SK-N-SH (cell line): ENCODE measurements around the gene CAMKMT.

Experiments
- CHD2 ChIP-seq: fragments of 150-350 bp; IDR thresholded peaks from 2 replicates; pipeline ENCODE4 v1.6.1; 2018; ENCODE audit warnings: low read length; ENCODE audit not compliant: partially characterized antibody
- CTCF ChIP-seq: fragments of 200-600 bp; sonication (generic); IDR thresholded peaks from 2 replicates; pipeline ENCODE4 v1.6.1; 2017; ENCODE audit warnings: antibody characterized with exemption, mild to moderate bottlenecking, moderate library complexity
- EZH2phosphoT487 ChIP-seq: fragments of 200-600 bp; sonication (generic); IDR thresholded peaks from 2 replicates; pipeline ENCODE4 v1.6.1; 2017; ENCODE audit warnings: low read depth, mixed run types, mild to moderate bottlenecking, antibody characterized with exemption, moderate library complexity, borderline replicate concordance
- GATA2 ChIP-seq: sonication (generic); formaldehyde crosslinking; IDR thresholded peaks from 2 replicates; pipeline ENCODE4 v1.5.0; 2020; ENCODE audit warnings: mild to moderate bottlenecking, missing genetic modification reagents
- MAX ChIP-seq: IDR thresholded peaks from 2 replicates; pipeline ENCODE4 v1.4.0; 2012; ENCODE audit warnings: low read depth
- POLR2AphosphoS5 ChIP-seq: IDR thresholded peaks from 2 replicates; pipeline ENCODE4 v1.6.1; 2012; ENCODE audit warnings: low read depth, low read length
- RAD21 ChIP-seq: IDR thresholded peaks from 2 replicates; pipeline ENCODE4 v1.6.1; 2012; ENCODE audit warnings: mild to moderate bottlenecking, low read length
- RFX5 ChIP-seq: IDR thresholded peaks from 2 replicates; pipeline ENCODE4 v1.6.1; 2012; ENCODE audit warnings: mild to moderate bottlenecking, improper control_type of control experiment, low read length
- SMC3 ChIP-seq: IDR thresholded peaks from 2 replicates; pipeline ENCODE4 v1.6.1; 2012; ENCODE audit warnings: low read depth, low read length, improper control_type of control experiment
- TAF1 ChIP-seq: IDR thresholded peaks from 2 replicates; pipeline ENCODE4 v1.6.1; 2012; ENCODE audit warnings: low read depth, mild to moderate bottlenecking, low read length, moderate library complexity, borderline replicate concordance
- YY1 ChIP-seq: IDR thresholded peaks from 2 replicates; pipeline ENCODE4 v1.4.0; 2012; ENCODE audit warnings: low read depth, mild to moderate bottlenecking

- no peak for TF ChIP-seq SMC3
- TF ChIP-seq MAX: no peak
- TF ChIP-seq CTCF: no peak
- no peak for TF ChIP-seq TAF1
- no peak for TF ChIP-seq CHD2
- TF ChIP-seq GATA2 (CRISPR knock-in tag): no peak
- TF ChIP-seq RFX5: no peak
- TF ChIP-seq EZH2phosphoT487: no peak
- no peak for TF ChIP-seq RAD21
- no peak for TF ChIP-seq YY1
- no peak for TF ChIP-seq POLR2AphosphoS5
These were observed 428.4 kb downstream of the CAMKMT start for GRCh38 chr2:44789971-44790721.
